Spleen (tissue), 7 donors: ENCODE results near the gene STON2.

Experiments
- CTCF ChIP-seq, 11 experiments: fragments of 200-600 bp in 7 of 11; fragments of 450-650 bp in 4 of 11; sonication (generic) in 4 of 11; IDR thresholded peaks in 8 of 11; conservative IDR thresholded peaks in 3 of 11; 1 replicate in 7 of 11; 2 replicates in 4 of 11; pipeline versions ENCODE4 v1.4.0 to v1.8.0; 2016 to 2021; ENCODE audit warnings: antibody characterized with exemption in 11 of 11, inconsistent platforms in 4 of 11, mild to moderate bottlenecking in 1 of 11
- POLR2A ChIP-seq, 3 donors: fragments of 450-650 bp; IDR thresholded peaks; one replicate each; pipeline ENCODE4 v1.5.1; 2017; ENCODE audit warnings: antibody characterized with exemption in 3 of 3, mild to moderate bottlenecking in 1 of 3
- POLR2AphosphoS5 ChIP-seq, 3 donors: sonication (generic); formaldehyde crosslinking; IDR thresholded peaks; one replicate each; pipeline ENCODE4 v1.5.1; 2017; ENCODE audit warnings: antibody characterized with exemption in 3 of 3
- donor health status: DM: no; HTN: no; CAD: no; lungs with moderate emphysema.
- donor health status: DM: no; HTN: no; CAD: no.
- donor health status: DM: no; HTN: no; CAD: no.

- TF ChIP-seq CTCF (IDR thresholded peaks at IDR 0.05 in 8 of 11, conservative IDR thresholded peaks at IDR 0.05 in 3 of 11) (no peak), POLR2AphosphoS5 (IDR thresholded peaks at IDR 0.05) (no peak), POLR2A (IDR thresholded peaks at IDR 0.05) (no peak)
These were observed 166.5 kb downstream of the STON2 start for GRCh38 chr14:81233615-81234014.
